CD4-positive, CD25-positive, alpha-beta regulatory T cell (primary cell): ENCODE measurements around the gene ZBTB7A. TPM values are rescaled to one million over a fixed set of nuclear protein-coding genes. Genes with fewer than 3 reads are reported as not detected.

Experiments
- ATAC-seq, 2 donors: fragments of 150-1000 bp; cut with Tn5 transposase; one replicate each; pipeline ENCODE4 v1.10.0; 2021; ENCODE audit warnings: low read depth in 2 of 2, moderate number of reproducible peaks in 2 of 2, moderate library complexity in 1 of 2
- DNase-seq, 3 donors: peaks; one replicate each; pipeline versions ENCODE4 v3.0.0 to v3.0.0-alpha.2; 2012 to 2022; ENCODE audit warnings: mixed read lengths in 1 of 3
- H3K27ac ChIP-seq: one replicate; pipeline ENCODE4 v1.7.0; 2013; ENCODE audit warnings: mild to moderate bottlenecking, low read length; ENCODE audit not compliant: insufficient read depth, poor library complexity, severe bottlenecking
- H3K27me3 ChIP-seq: one replicate; pipeline ENCODE4 v1.7.0; 2013; ENCODE audit warnings: low read length; ENCODE audit not compliant: control insufficient read depth, insufficient read depth
- H3K36me3 ChIP-seq: one replicate; pipeline ENCODE4 v1.7.0; 2013; ENCODE audit warnings: mild to moderate bottlenecking, low read length, moderate library complexity; ENCODE audit not compliant: control insufficient read depth, insufficient read depth
- H3K4me1 ChIP-seq: 2 replicates; pipeline ENCODE4 v1.7.0; 2013; ENCODE audit warnings: mild to moderate bottlenecking, low read length; ENCODE audit not compliant: insufficient read depth, control insufficient read depth, poor library complexity, severe bottlenecking
- H3K4me3 ChIP-seq: one replicate; pipeline ENCODE4 v1.7.0; 2013; ENCODE audit warnings: low read depth, mild to moderate bottlenecking, low read length, moderate library complexity
- H3K9me3 ChIP-seq, 2 experiments: 1 replicate in 1 of 2; 2 replicates in 1 of 2; pipeline ENCODE4 v1.7.0; 2013; ENCODE audit warnings: low read length in 2 of 2, mild to moderate bottlenecking in 1 of 2, moderate library complexity in 1 of 2; ENCODE audit not compliant: control insufficient read depth in 2 of 2
- H3K27ac Mint-ChIP-seq, 3 donors: one replicate each; pipeline ENCODE4 v1.8.0; 2020 to 2022; ENCODE audit warnings: mild to moderate bottlenecking in 3 of 3, mixed read lengths in 3 of 3, moderate library complexity in 2 of 3
- H3K27me3 Mint-ChIP-seq: one replicate; pipeline ENCODE4 v1.8.0; 2022; ENCODE audit warnings: mild to moderate bottlenecking, mixed read lengths
- H3K36me3 Mint-ChIP-seq: one replicate; pipeline ENCODE4 v1.8.0; 2020; ENCODE audit warnings: mixed read lengths
- H3K4me1 Mint-ChIP-seq, 4 donors: one replicate each; pipeline ENCODE4 v1.8.0; 2020 to 2022; ENCODE audit warnings: mixed read lengths in 4 of 4, mild to moderate bottlenecking in 1 of 4
- H3K4me3 Mint-ChIP-seq, 4 donors: one replicate each; pipeline ENCODE4 v1.8.0; 2020 to 2022; ENCODE audit warnings: mild to moderate bottlenecking in 4 of 4, mixed read lengths in 4 of 4, moderate library complexity in 3 of 4
- H3K9me3 Mint-ChIP-seq, 7 donors: one replicate each; pipeline ENCODE4 v1.8.0; 2020 to 2022; ENCODE audit warnings: mixed read lengths in 7 of 7, mild to moderate bottlenecking in 3 of 7, moderate library complexity in 2 of 7
- polyA plus RNA-seq, 4 donors: library from polyadenylated mRNA; unstranded; fragments of 300-500 nt; fragmentation: Illumina TruSeq; gene quantifications; one replicate each; pipeline ENCODE4 v1.2.3, GENCODE V29; 2021
- total RNA-seq: library from RNA; stranded (reverse); gene quantifications from one replicate; pipeline ENCODE4 v1.2.3, GENCODE V29; 2022

Gene ZBTB7A
- total and polyA plus RNA-seq, 5 donors from 2014 or later: 19.6 to 50.5 (median 26.8) TPM

DNA sequence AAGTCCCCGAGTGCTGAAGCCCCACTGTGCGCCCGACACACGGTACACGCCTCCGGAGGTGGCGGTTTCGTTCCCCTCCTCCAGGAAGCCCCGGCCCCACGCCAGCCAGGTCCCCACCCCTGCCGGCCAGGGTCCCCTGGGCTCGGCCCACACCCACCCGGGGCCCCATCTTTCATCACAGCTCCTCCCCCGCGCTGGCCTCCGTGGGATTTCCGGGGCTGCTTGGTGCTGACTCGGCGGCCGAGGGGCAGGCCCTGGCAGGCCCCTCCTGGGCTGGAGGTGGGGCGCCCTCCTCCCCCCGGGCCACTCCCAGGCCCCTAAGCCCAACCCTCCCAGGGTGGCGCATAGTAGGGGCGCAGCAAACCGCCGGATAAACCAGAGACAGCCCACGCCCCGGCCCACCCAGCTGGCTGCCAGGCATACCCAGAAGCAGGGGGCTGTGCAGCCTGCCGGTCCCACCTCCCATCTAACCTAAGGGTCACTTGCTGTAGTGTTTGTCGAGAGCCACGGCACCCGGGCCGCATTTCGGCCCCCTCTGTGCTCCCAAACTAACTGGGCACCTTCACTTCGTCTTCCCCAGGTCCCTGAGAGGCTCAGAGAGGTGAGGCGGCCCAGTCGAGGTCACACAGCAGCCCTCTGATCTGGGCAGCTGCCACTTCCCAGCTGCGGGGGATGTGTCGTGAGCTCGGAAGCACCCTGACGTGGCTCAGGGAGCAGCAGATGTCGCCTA, 6.6 kb downstream of the ZBTB7A start:
- Histone ChIP-seq H3K27me3 (no peaks in the 10 kb centered on the region), H3K9me3 (no peaks in the 10 kb centered on the region), H3K36me3 (peaks cover 13% of the 10 kb centered on the region), H3K4me1 (peaks cover 70% of the 10 kb centered on the region), H3K4me3 (no peak overlapping the region), H3K27ac (peak overlapping the region; percentile 74)
- Mint-ChIP-seq H3K36me3 (peaks cover 12% of the 10 kb centered on the region), H3K4me3 (peak overlapping the region; percentile 55 to 84 (median 62)), H3K9me3 (no peaks in the 10 kb centered on the region), H3K4me1 (peaks cover 0 to 55% (median 9%) of the 10 kb centered on the region in 4 donors), H3K27me3 (no peaks in the 10 kb centered on the region), H3K27ac (peak overlapping the region in 2 of 3 donors; percentile 43 to 81)
- DNase-seq (peak in 2 of 3 donors; percentile 38 to 41), ATAC-seq (peak; percentile 41 to 50)

DNA sequence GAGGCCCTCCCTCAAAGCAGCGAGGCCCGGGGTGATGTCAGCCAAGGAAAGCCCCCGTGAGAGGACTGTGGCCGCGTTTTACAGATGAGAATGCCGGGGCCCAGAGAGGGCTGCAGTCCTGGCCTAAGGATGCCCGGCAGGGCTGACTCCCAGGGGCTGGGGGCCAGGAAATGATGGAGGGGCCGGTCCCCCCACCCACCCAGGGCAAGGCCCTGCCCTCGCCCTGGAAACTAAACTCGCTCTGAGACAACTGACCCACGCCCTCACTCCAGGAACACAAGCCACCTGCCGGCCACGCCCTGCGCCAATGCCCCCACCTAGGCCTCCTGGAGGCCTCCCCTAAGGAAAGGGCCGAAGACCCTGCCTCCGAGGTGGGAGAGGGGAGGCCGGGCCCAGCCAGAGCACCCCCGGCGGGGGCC, 7.2 kb downstream of the ZBTB7A start:
- DNase-seq: no peak
- Histone ChIP-seq H3K9me3 (no peaks in the 10 kb centered on the region), H3K27me3 (no peaks in the 10 kb centered on the region), H3K27ac (peak overlapping the region; percentile 74), H3K4me1 (peaks cover 66% of the 10 kb centered on the region), H3K4me3 (no peak overlapping the region), H3K36me3 (peaks cover 19% of the 10 kb centered on the region)
- H3K27me3 Mint-ChIP-seq: no peaks in the 10 kb centered on the region
- H3K9me3 Mint-ChIP-seq: no peaks in the 10 kb centered on the region
- H3K27ac Mint-ChIP-seq: peak overlapping the region in 2 of 3 donors; percentile 25 to 38
- H3K4me1 Mint-ChIP-seq: peaks cover 0 to 55% (median 9%) of the 10 kb centered on the region in 4 donors
- peaks cover 12% of the 10 kb centered on the region for H3K36me3 Mint-ChIP-seq
- no peak for ATAC-seq
- no peak overlapping the region for H3K4me3 Mint-ChIP-seq

DNA sequence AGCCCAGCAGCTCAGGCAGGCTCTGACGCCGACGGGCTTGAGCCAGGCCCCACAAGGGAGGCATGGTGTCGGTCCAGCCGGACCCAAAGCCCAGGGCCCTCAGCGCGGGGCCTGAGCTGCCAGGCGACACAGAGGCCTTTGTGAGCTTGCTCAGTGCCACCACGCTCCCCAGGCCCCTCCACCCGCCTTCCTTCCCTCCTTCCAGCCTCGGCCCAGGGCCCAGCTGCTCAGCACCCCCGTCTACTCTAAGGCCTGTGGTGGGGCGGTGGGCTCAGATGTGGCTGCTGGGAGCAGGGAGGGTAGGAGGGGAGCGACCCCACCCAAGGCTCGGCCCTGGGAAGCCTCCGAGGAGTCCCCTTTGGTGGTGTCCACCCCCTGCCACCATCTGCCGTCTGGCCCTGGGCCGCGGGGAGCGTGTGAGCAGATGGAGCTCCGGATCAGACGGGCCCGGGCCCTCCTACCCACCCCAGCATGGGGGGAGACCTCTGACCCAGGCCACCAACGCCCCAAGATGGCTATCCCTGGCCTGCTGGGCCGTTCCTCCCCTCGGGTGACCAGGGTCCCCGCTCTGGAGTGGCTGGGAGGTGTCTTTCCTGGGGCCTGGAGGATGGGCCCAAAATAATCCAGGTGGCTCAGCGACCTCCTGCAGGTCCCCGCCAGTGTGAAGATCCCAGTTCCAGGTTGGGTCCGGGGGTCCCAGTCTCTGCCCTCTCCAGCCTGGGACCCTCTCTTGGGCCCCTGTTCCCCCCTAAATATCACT, 7.8 kb downstream of the ZBTB7A start:
- H3K9me3 ChIP-seq: no peaks in the 10 kb centered on the region
- Mint-ChIP-seq H3K9me3 (no peaks in the 10 kb centered on the region), H3K27me3 (no peaks in the 10 kb centered on the region), H3K27ac (peak overlapping the region in 2 of 3 donors; percentile 25 to 38), H3K36me3 (peaks cover 12% of the 10 kb centered on the region), H3K4me3 (no peak overlapping the region), H3K4me1 (peaks cover 0 to 53% (median 9%) of the 10 kb centered on the region in 4 donors)
- peak overlapping the region; percentile 74 for H3K27ac ChIP-seq
- peaks cover 22% of the 10 kb centered on the region for H3K36me3 ChIP-seq
- DNase-seq: no peak
- no peak for ATAC-seq
- H3K27me3 ChIP-seq: no peaks in the 10 kb centered on the region
- no peak overlapping the region for H3K4me3 ChIP-seq
- peaks cover 60% of the 10 kb centered on the region for H3K4me1 ChIP-seq

DNA sequence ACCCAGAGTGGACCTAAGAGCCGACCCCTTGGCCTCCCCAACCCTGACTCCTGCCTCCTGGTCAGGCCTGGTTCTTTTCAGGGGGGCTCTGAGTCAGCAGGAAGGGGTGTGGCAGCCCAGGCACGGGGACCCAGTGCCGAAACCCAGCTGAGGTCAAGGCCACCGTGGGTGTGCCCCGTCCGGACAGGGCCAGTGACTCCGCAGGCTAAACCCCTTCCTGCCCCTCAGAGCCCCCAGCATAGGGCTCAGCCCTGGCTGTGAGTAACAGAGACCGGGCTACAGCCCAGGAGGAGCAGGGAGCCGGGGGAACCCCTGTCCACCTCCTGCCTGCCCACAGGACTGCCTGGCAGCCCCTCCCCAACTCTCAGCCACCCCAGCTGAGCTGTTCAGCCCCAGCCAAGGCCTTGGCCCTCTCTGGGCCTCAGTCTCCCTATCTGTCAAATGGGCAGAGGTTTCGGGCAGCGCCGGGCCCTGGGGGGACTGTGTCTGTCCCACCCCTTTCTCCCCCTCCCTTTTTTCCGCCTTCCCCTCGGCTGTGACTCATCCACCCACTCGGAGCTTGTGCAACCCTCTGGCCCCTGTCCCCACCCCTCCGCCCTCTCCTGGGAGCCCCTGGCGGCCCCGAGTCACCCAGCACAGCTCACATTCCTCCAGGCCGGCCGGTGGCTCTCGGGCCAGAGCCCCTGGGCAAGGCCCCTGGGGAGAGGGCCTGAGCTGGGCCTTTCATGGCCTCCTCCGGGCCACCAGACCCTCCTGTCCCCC, 8.6 kb downstream of the ZBTB7A start:
- Mint-ChIP-seq H3K27me3 (no peaks in the 10 kb centered on the region), H3K27ac (peak overlapping the region; percentile 38 to 56 (median 41))
- no peak for DNase-seq

GRCh38 chr19:4055209-4055552, 11.5 kb downstream of the ZBTB7A start:
- peaks cover 4 to 44% (median 24%) of the 10 kb centered on the region in 4 donors for H3K4me1 Mint-ChIP-seq
- no peaks in the 10 kb centered on the region for H3K27me3 Mint-ChIP-seq
- peaks cover 35% of the 10 kb centered on the region for H3K36me3 Mint-ChIP-seq
- no peak for DNase-seq
- Histone ChIP-seq H3K27me3 (no peaks in the 10 kb centered on the region), H3K4me1 (peaks cover 43% of the 10 kb centered on the region), H3K4me3 (no peak overlapping the region), H3K36me3 (peaks cover 41% of the 10 kb centered on the region), H3K9me3 (no peaks in the 10 kb centered on the region), H3K27ac (no peak overlapping the region)
- no peak overlapping the region for H3K4me3 Mint-ChIP-seq
- H3K27ac Mint-ChIP-seq: peak overlapping the region in 1 of 3 donors; percentile 48
- peaks cover 0 to 4% (median 0%) of the 10 kb centered on the region in 7 donors for H3K9me3 Mint-ChIP-seq
- no peak for ATAC-seq

More for the DNA sequence above, 8.6 kb downstream of the ZBTB7A start:
- ATAC-seq: peak; percentile 31 to 41
- Histone ChIP-seq H3K4me1 (peaks cover 54% of the 10 kb centered on the region), H3K27me3 (no peaks in the 10 kb centered on the region), H3K27ac (peak overlapping the region; percentile 74), H3K9me3 (no peaks in the 10 kb centered on the region), H3K4me3 (no peak overlapping the region), H3K36me3 (peaks cover 23% of the 10 kb centered on the region)
- Mint-ChIP-seq H3K4me1 (peaks cover 0 to 52% (median 14%) of the 10 kb centered on the region in 4 donors), H3K4me3 (peak overlapping the region in 2 of 4 donors; percentile 41 to 54), H3K36me3 (peaks cover 20% of the 10 kb centered on the region), H3K9me3 (peaks cover 0 to 1% (median 0%) of the 10 kb centered on the region in 7 donors)

DNA sequence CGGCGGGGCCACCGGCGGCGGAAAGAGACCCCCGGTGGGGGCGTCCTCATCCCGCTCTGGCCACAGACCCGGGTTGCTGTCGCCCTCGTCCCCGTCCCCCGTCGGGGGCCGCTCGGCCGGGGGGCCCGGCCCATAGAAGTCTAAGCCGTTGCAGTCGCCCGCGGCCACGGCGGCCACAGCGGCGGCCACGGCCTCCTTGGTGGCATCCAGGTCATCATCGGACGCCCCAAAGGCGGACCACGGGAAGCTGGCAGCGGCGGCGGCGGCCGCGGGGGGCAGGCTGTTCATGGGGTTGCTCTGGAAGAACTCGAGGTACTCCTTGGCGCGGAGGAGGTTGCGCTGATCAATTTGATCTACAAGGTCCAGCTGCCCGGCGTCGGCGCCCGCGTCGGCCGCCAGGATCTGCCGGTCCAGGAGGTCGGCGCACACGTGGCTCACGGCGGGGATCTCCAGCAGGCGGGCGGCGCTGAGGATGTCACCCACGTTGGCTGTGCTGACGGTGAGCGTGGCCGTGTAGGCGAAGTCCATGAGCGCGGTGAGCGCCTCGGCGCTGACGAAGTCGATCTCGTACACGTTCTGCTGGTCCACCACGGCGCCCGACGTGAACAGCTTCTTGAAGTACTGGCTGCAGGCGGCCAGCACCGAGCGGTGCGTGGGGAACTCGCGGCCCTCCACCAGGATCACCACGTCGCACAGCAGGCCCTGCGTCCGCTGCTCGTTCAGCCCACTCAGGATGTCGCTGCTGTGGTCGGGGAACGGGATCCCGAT, 12.1 kb downstream of the ZBTB7A start:
- Mint-ChIP-seq H3K27me3 (no peaks in the 10 kb centered on the region), H3K27ac (no peak overlapping the region), H3K4me1 (peaks cover 4 to 48% (median 28%) of the 10 kb centered on the region in 4 donors), H3K4me3 (no peak overlapping the region), H3K36me3 (peaks cover 38% of the 10 kb centered on the region), H3K9me3 (peaks cover 0 to 4% (median 0%) of the 10 kb centered on the region in 7 donors)
- Histone ChIP-seq H3K9me3 (no peaks in the 10 kb centered on the region), H3K4me3 (no peak overlapping the region), H3K36me3 (peaks cover 43% of the 10 kb centered on the region), H3K27ac (no peak overlapping the region), H3K27me3 (no peaks in the 10 kb centered on the region), H3K4me1 (peaks cover 37% of the 10 kb centered on the region)
- no peak for DNase-seq
- no peak for ATAC-seq
